Trophoblast cell (in vitro differentiated cells and primary cell): ENCODE data around the gene PCLO.

Experiments
- DNase-seq, 2 donors: peaks; one replicate each; pipeline ENCODE4 v3.0.0-alpha.2; 2016
- H2AFZ ChIP-seq: 2 replicates; pipeline ENCODE4 v1.6.1; 2013; ENCODE audit warnings: low read length, moderate library complexity, mild to moderate bottlenecking; ENCODE audit not compliant: insufficient read depth, poor library complexity
- H2AK5ac ChIP-seq: 2 replicates; pipeline ENCODE4 v1.6.1; 2013; ENCODE audit warnings: mild to moderate bottlenecking, low read length
- H2BK120ac ChIP-seq: 2 replicates; pipeline ENCODE4 v1.6.1; 2013; ENCODE audit warnings: low read length, mild to moderate bottlenecking, moderate library complexity; ENCODE audit not compliant: insufficient read depth, poor library complexity
- H2BK12ac ChIP-seq: 2 replicates; pipeline ENCODE4 v1.6.1; 2013; ENCODE audit warnings: mild to moderate bottlenecking, low read length, moderate library complexity
- H2BK5ac ChIP-seq: 2 replicates; pipeline ENCODE4 v1.6.1; 2013; ENCODE audit warnings: low read length, low read depth, moderate library complexity, mild to moderate bottlenecking; ENCODE audit not compliant: poor library complexity
- H3K14ac ChIP-seq: 2 replicates; pipeline ENCODE4 v1.6.1; 2013; ENCODE audit warnings: mild to moderate bottlenecking, low read length
- H3K18ac ChIP-seq: 2 replicates; pipeline ENCODE4 v1.6.1; 2013; ENCODE audit warnings: mild to moderate bottlenecking, low read length
- H3K23ac ChIP-seq: 2 replicates; pipeline ENCODE4 v1.6.1; 2013; ENCODE audit warnings: low read length
- H3K27ac ChIP-seq: 2 replicates; pipeline ENCODE4 v1.5.1; 2013; ENCODE audit warnings: low read depth, mild to moderate bottlenecking, inconsistent platforms, low read length, moderate library complexity
- H3K27me3 ChIP-seq: 2 replicates; pipeline ENCODE4 v1.6.1; 2013; ENCODE audit warnings: inconsistent platforms, mild to moderate bottlenecking, low read length, moderate library complexity; ENCODE audit not compliant: insufficient read depth
- H3K36me3 ChIP-seq, 2 experiments: 1 replicate in 1 of 2; 2 replicates in 1 of 2; pipeline ENCODE4 v1.6.1; 2013; ENCODE audit warnings: low read length in 2 of 2, mild to moderate bottlenecking in 2 of 2, moderate library complexity in 1 of 2; ENCODE audit not compliant: insufficient read depth in 2 of 2, control insufficient read depth in 1 of 2
- H3K4ac ChIP-seq: 2 replicates; pipeline ENCODE4 v1.6.1; 2013; ENCODE audit warnings: low read depth, mild to moderate bottlenecking, low read length, moderate library complexity
- H3K4me1 ChIP-seq, 2 experiments: 1 replicate in 1 of 2; 2 replicates in 1 of 2; pipeline ENCODE4 v1.6.1; 2013; ENCODE audit warnings: low read length in 2 of 2, mild to moderate bottlenecking in 2 of 2, moderate library complexity in 1 of 2; ENCODE audit not compliant: insufficient read depth in 2 of 2, control insufficient read depth in 1 of 2
- H3K4me2 ChIP-seq: 2 replicates; pipeline ENCODE4 v1.6.1; 2013; ENCODE audit warnings: inconsistent platforms, mild to moderate bottlenecking, low read length, moderate library complexity
- H3K4me3 ChIP-seq: 2 replicates; pipeline ENCODE4 v1.5.1; 2013; ENCODE audit warnings: mild to moderate bottlenecking, low read depth, low read length, inconsistent platforms
- H3K79me1 ChIP-seq: one replicate; pipeline ENCODE4 v1.6.1; 2013; ENCODE audit warnings: low read length
- H3K79me2 ChIP-seq: 2 replicates; pipeline ENCODE4 v1.6.1; 2013; ENCODE audit warnings: low read length, mild to moderate bottlenecking; ENCODE audit not compliant: control insufficient read depth, insufficient read depth, poor library complexity
- H3K9ac ChIP-seq: 2 replicates; pipeline ENCODE4 v1.6.1; 2013; ENCODE audit warnings: mild to moderate bottlenecking, low read length
- H3K9me3 ChIP-seq: 2 replicates; pipeline ENCODE4 v1.6.1; 2013; ENCODE audit warnings: low read depth, mild to moderate bottlenecking, control low read depth, inconsistent platforms, low read length; ENCODE audit not compliant: insufficient read depth
- H4K12ac ChIP-seq: 2 replicates; pipeline ENCODE4 v1.6.1; 2013; ENCODE audit warnings: low read depth, mild to moderate bottlenecking, low read length, moderate library complexity
- H4K8ac ChIP-seq: 2 replicates; pipeline ENCODE4 v1.6.1; 2013; ENCODE audit warnings: low read depth, mild to moderate bottlenecking, low read length, moderate library complexity
- H4K91ac ChIP-seq: one replicate; pipeline ENCODE4 v1.6.1; 2013; ENCODE audit warnings: low read depth, mild to moderate bottlenecking, low read length, moderate library complexity
- WGBS: extraction: QIAGEN DNeasy Blood & Tissue Kit; methylation state at CpG from one replicate; pipeline ENCODE4 v1.1.7; 2013; ENCODE audit warnings: missing lambda C conversion rate; ENCODE audit not compliant: insufficient read length, insufficient coverage; ENCODE audit errors: extremely low coverage; 5-methylcytosine and 5-hydroxymethylcytosine counted together

The PCLO gene

GRCh38 chr7:82840061-82840460 is 322.6 kb downstream of the PCLO start:
- H3K9ac ChIP-seq = no peak overlapping the region
- no peaks in the 10 kb centered on the region for H3K79me2 ChIP-seq
- H3K14ac ChIP-seq = no peak overlapping the region
- H2AFZ ChIP-seq = no peak overlapping the region
- H3K23ac ChIP-seq = no peak overlapping the region
- no peak overlapping the region for H3K18ac ChIP-seq
- H3K36me3 ChIP-seq = no peaks in the 10 kb centered on the region
- no peak overlapping the region for H2BK5ac ChIP-seq
- H3K4me1 ChIP-seq = no peaks in the 10 kb centered on the region
- no peak overlapping the region for H3K4me3 ChIP-seq
- H3K79me1 ChIP-seq = no peaks in the 10 kb centered on the region
- H4K8ac ChIP-seq = no peak overlapping the region
- no peak overlapping the region for H3K4ac ChIP-seq
- H2BK12ac ChIP-seq = no peak overlapping the region
- no peak overlapping the region for H3K27ac ChIP-seq
- no CpG with 5 or more reads among the region's 3 CpGs for WGBS
- no peaks in the 10 kb centered on the region for H3K9me3 ChIP-seq
- no peak overlapping the region for H4K12ac ChIP-seq
- H2AK5ac ChIP-seq = no peak overlapping the region
- H2BK120ac ChIP-seq = no peak overlapping the region
- peak in 1 of 2 donors; percentile 21 for DNase-seq
- H3K4me2 ChIP-seq = peak overlapping the region; percentile 3
- no peak overlapping the region for H4K91ac ChIP-seq
- H3K27me3 ChIP-seq = no peaks in the 10 kb centered on the region

- Histone ChIP-seq H4K12ac (no peak overlapping the region), H3K27ac (no peak overlapping the region), H2BK5ac (no peak overlapping the region), H3K27me3 (no peaks in the 10 kb centered on the region), H3K4me3 (no peak overlapping the region), H3K79me2 (no peaks in the 10 kb centered on the region), H2AFZ (no peak overlapping the region), H3K18ac (no peak overlapping the region), H3K9me3 (no peaks in the 10 kb centered on the region), H2BK12ac (no peak overlapping the region), H3K79me1 (no peaks in the 10 kb centered on the region), H3K4me1 (no peaks in the 10 kb centered on the region), H3K9ac (no peak overlapping the region), H3K36me3 (no peaks in the 10 kb centered on the region), H4K8ac (no peak overlapping the region), H3K23ac (no peak overlapping the region), H3K4me2 (peak overlapping the region; percentile 27), H2AK5ac (no peak overlapping the region), H4K91ac (no peak overlapping the region), H2BK120ac (no peak overlapping the region), H3K14ac (no peak overlapping the region), H3K4ac (no peak overlapping the region)
- DNase-seq = no peak
- no CpG with 5 or more reads among the region's 4 CpGs for WGBS
Observed at GRCh38 chr7:82839555-82839954, 323.1 kb downstream of the PCLO start.

- Histone ChIP-seq H3K4me1 (no peaks in the 10 kb centered on the region), H3K27me3 (no peaks in the 10 kb centered on the region), H3K18ac (no peak overlapping the region), H2BK5ac (no peak overlapping the region), H3K36me3 (no peaks in the 10 kb centered on the region), H3K9ac (no peak overlapping the region), H3K23ac (no peak overlapping the region), H3K14ac (no peak overlapping the region), H4K8ac (no peak overlapping the region), H3K4me3 (no peak overlapping the region), H3K4me2 (no peak overlapping the region), H4K12ac (no peak overlapping the region), H3K27ac (no peak overlapping the region), H2AFZ (no peak overlapping the region), H3K4ac (no peak overlapping the region), H2BK120ac (no peak overlapping the region), H2AK5ac (no peak overlapping the region), H3K79me1 (no peaks in the 10 kb centered on the region), H2BK12ac (no peak overlapping the region), H3K9me3 (no peaks in the 10 kb centered on the region), H4K91ac (no peak overlapping the region), H3K79me2 (no peaks in the 10 kb centered on the region)
- no peak for DNase-seq
Observed at GRCh38 chr7:82839063-82839462, 323.6 kb downstream of the PCLO start.

- Histone ChIP-seq H3K23ac (no peak overlapping the region), H4K91ac (no peak overlapping the region), H2BK5ac (no peak overlapping the region), H4K8ac (no peak overlapping the region), H3K27ac (no peak overlapping the region), H3K4me1 (no peaks in the 10 kb centered on the region), H3K18ac (no peak overlapping the region), H2BK120ac (no peak overlapping the region), H3K4me3 (no peak overlapping the region), H2AK5ac (no peak overlapping the region), H3K27me3 (no peaks in the 10 kb centered on the region), H4K12ac (no peak overlapping the region), H3K9me3 (no peaks in the 10 kb centered on the region), H3K36me3 (no peaks in the 10 kb centered on the region), H3K4ac (no peak overlapping the region), H3K14ac (no peak overlapping the region), H3K9ac (no peak overlapping the region), H3K4me2 (no peak overlapping the region), H3K79me1 (no peaks in the 10 kb centered on the region), H3K79me2 (no peaks in the 10 kb centered on the region), H2BK12ac (no peak overlapping the region), H2AFZ (no peak overlapping the region)
- DNase-seq = no peak
Observed at GRCh38 chr7:82838314-82838713, 324.4 kb downstream of the PCLO start.

GRCh38 chr7:82823073-82823472 is 339.6 kb downstream of the PCLO start:
- DNase-seq = no peak
- WGBS = no CpG with 5 or more reads among the region's 2 CpGs
- no peak overlapping the region for H3K4ac ChIP-seq

More at GRCh38 chr7:82823073-82823472, 339.6 kb downstream of the PCLO start:
- H3K4me3 ChIP-seq = no peak overlapping the region
- H4K12ac ChIP-seq = no peak overlapping the region
- no peak overlapping the region for H3K27ac ChIP-seq
- H3K4me2 ChIP-seq = no peak overlapping the region
- H2BK12ac ChIP-seq = no peak overlapping the region
- H3K36me3 ChIP-seq = no peaks in the 10 kb centered on the region
- no peaks in the 10 kb centered on the region for H3K9me3 ChIP-seq
- H4K8ac ChIP-seq = no peak overlapping the region
- no peak overlapping the region for H3K23ac ChIP-seq
- H3K9ac ChIP-seq = no peak overlapping the region
- no peak overlapping the region for H3K14ac ChIP-seq
- H2AK5ac ChIP-seq = no peak overlapping the region
- H3K27me3 ChIP-seq = no peaks in the 10 kb centered on the region
- no peaks in the 10 kb centered on the region for H3K79me2 ChIP-seq
- H3K18ac ChIP-seq = no peak overlapping the region
- H4K91ac ChIP-seq = no peak overlapping the region
- no peak overlapping the region for H2AFZ ChIP-seq
- no peak overlapping the region for H2BK120ac ChIP-seq
- H2BK5ac ChIP-seq = no peak overlapping the region
- H3K4me1 ChIP-seq = no peaks in the 10 kb centered on the region
- no peaks in the 10 kb centered on the region for H3K79me1 ChIP-seq
